C1 segment of cervical spinal cord (tissue), 14 donors: ENCODE measurements around the gene PDE6G.
A peak's percentile ranks its signal among the peaks of the same experiment; 100 is the strongest.

ENCODE experiments used
- DNase-seq, 14 donors: peaks; one replicate each; lab custom pipeline; 2025; lab: John Stamatoyannopoulos, UW

The PDE6G gene

GRCh38 chr17:81656118-81656743 lies at the start of gene PDE6G:
Gene PDE6G, minus strand, starts transcription at chr17:81656542. Its CDS starts 3,237 bp downstream, at chr17:81653305.
- no peak for DNase-seq

GRCh38 chr17:81705518-81706231 lies 49.3 kb upstream of the PDE6G start:
- no peak for DNase-seq

- no peak for DNase-seq
Observed at GRCh38 chr17:81703747-81704654, 47.7 kb upstream of the PDE6G start.

GRCh38 chr17:81702934-81703746 lies 46.8 kb upstream of the PDE6G start, which contains the start of gene MRPL12:
Gene MRPL12, plus strand, starts transcription at chr17:81703367. Its CDS starts 135 bp downstream, at chr17:81703502.
- DNase-seq, result peak; percentile 46 to 93 (median 88)

- no peak for DNase-seq
Observed at GRCh38 chr17:81701288-81702071, 45.1 kb upstream of the PDE6G start.

GRCh38 chr17:81700353-81701287 lies 44.3 kb upstream of the PDE6G start:
- no peak for DNase-seq

GRCh38 chr17:81697261-81698044 lies 41.1 kb upstream of the PDE6G start:
- no peak for DNase-seq

- no peak for DNase-seq
Observed at GRCh38 chr17:81696218-81696941, 40.0 kb upstream of the PDE6G start.

GRCh38 chr17:81695801-81696200 lies 39.5 kb upstream of the PDE6G start:
- DNase-seq, result no peak

GRCh38 chr17:81695211-81695610 lies 38.9 kb upstream of the PDE6G start:
- DNase-seq, result no peak

GRCh38 chr17:81694810-81695209 lies 38.5 kb upstream of the PDE6G start:
- DNase-seq, result no peak

- DNase-seq, result no peak
Observed at GRCh38 chr17:81693509-81694210, 37.3 kb upstream of the PDE6G start.

GRCh38 chr17:81691608-81692007 lies 35.3 kb upstream of the PDE6G start:
- DNase-seq, result no peak

- DNase-seq, result no peak
Observed at GRCh38 chr17:81691196-81691595, 34.9 kb upstream of the PDE6G start.

- no peak for DNase-seq
Observed at GRCh38 chr17:81690549-81690948, 34.2 kb upstream of the PDE6G start.

GRCh38 chr17:81690066-81690465 lies 33.7 kb upstream of the PDE6G start:
- no peak for DNase-seq

- no peak for DNase-seq
Observed at GRCh38 chr17:81688616-81689015, 32.3 kb upstream of the PDE6G start.
